KMS-11 (cell line): ENCODE data around the gene PCED1B.

ENCODE experiments used
- H2AFZ ChIP-seq: fragments of 200-600 bp; sonication (generic); 2 replicates; pipeline ENCODE4 v1.6.1; 2016; ENCODE audit warnings: antibody characterized with exemption, mixed run types, low read depth
- H3K27ac ChIP-seq: fragments of 200-600 bp; sonication (generic); 2 replicates; pipeline ENCODE4 v1.6.1; 2016; ENCODE audit warnings: mild to moderate bottlenecking, mixed run types
- H3K27me3 ChIP-seq: fragments of 200-600 bp; sonication (generic); 2 replicates; pipeline ENCODE4 v1.6.1; 2017; ENCODE audit warnings: mild to moderate bottlenecking, low read depth, mixed run types, moderate library complexity; ENCODE audit not compliant: insufficient read depth
- H3K36me3 ChIP-seq: fragments of 200-600 bp; sonication (generic); 2 replicates; pipeline ENCODE4 v1.6.1; 2017; ENCODE audit warnings: mild to moderate bottlenecking, mixed run types; ENCODE audit not compliant: insufficient read depth
- H3K4me1 ChIP-seq: fragments of 200-600 bp; sonication (generic); 2 replicates; pipeline ENCODE4 v1.6.1; 2016; ENCODE audit warnings: mild to moderate bottlenecking, low read depth, mixed run types; ENCODE audit not compliant: poor library complexity, severe bottlenecking
- H3K4me2 ChIP-seq: fragments of 200-600 bp; sonication (generic); 2 replicates; pipeline ENCODE4 v1.7.0; 2016; ENCODE audit warnings: mild to moderate bottlenecking, mixed run types
- H3K4me3 ChIP-seq: fragments of 200-600 bp; sonication (generic); IDR thresholded peaks from 2 replicates; pipeline ENCODE4 v1.6.1; 2017; ENCODE audit warnings: low read depth, low read length, mixed read lengths; ENCODE audit not compliant: insufficient read depth
- H3K79me2 ChIP-seq: fragments of 200-600 bp; sonication (generic); 2 replicates; pipeline ENCODE4 v1.6.1; 2016; ENCODE audit warnings: low read depth, mixed run types; ENCODE audit not compliant: insufficient read depth
- H3K9ac ChIP-seq: fragments of 200-600 bp; sonication (generic); 2 replicates; pipeline ENCODE4 v1.6.1; 2016; ENCODE audit warnings: mild to moderate bottlenecking, mixed run types
- H4K20me1 ChIP-seq: fragments of 200-600 bp; sonication (generic); 2 replicates; pipeline ENCODE4 v1.6.1; 2016; ENCODE audit warnings: mild to moderate bottlenecking, mixed run types; ENCODE audit not compliant: insufficient read depth
- CTCF ChIP-seq: fragments of 200-600 bp; sonication (generic); conservative IDR thresholded peaks from 2 replicates; pipeline ENCODE4 v1.6.1; 2017; ENCODE audit warnings: low read depth, mild to moderate bottlenecking, antibody characterized with exemption, low read length, moderate library complexity, mixed read lengths

PCED1B gene

GRCh38 chr12:47074757-47075156 is 4.7 kb upstream of the PCED1B start:
- TF ChIP-seq CTCF, result no peak
- Histone ChIP-seq H3K4me3 (no peak overlapping the region), H3K9ac (no peak overlapping the region), H3K27me3 (no peaks in the 10 kb centered on the region), H3K36me3 (no peaks in the 10 kb centered on the region), H3K27ac (no peak overlapping the region), H2AFZ (no peak overlapping the region), H3K79me2 (no peaks in the 10 kb centered on the region), H3K4me2 (no peak overlapping the region), H3K4me1 (no peaks in the 10 kb centered on the region), H4K20me1 (no peaks in the 10 kb centered on the region)

- Histone ChIP-seq H3K4me2 (no peak overlapping the region), H3K27ac (no peak overlapping the region), H3K36me3 (no peaks in the 10 kb centered on the region), H3K79me2 (no peaks in the 10 kb centered on the region), H2AFZ (no peak overlapping the region), H4K20me1 (no peaks in the 10 kb centered on the region), H3K4me3 (no peak overlapping the region), H3K27me3 (no peaks in the 10 kb centered on the region), H3K4me1 (no peaks in the 10 kb centered on the region), H3K9ac (no peak overlapping the region)
- TF ChIP-seq CTCF, result no peak
These were observed 4.0 kb upstream of the PCED1B start for GRCh38 chr12:47075192-47076084.

GRCh38 chr12:47077206-47078085 is 2.0 kb upstream of the PCED1B start:
- Histone ChIP-seq H3K36me3 (no peaks in the 10 kb centered on the region), H2AFZ (no peak overlapping the region), H3K4me1 (no peaks in the 10 kb centered on the region), H3K9ac (no peak overlapping the region), H4K20me1 (no peaks in the 10 kb centered on the region), H3K79me2 (no peaks in the 10 kb centered on the region), H3K4me3 (no peak overlapping the region), H3K27ac (no peak overlapping the region), H3K4me2 (no peak overlapping the region), H3K27me3 (no peaks in the 10 kb centered on the region)
- no peak for TF ChIP-seq CTCF

- no peaks in the 10 kb centered on the region for H3K4me1 ChIP-seq
- H3K27ac ChIP-seq, result no peak overlapping the region
- H2AFZ ChIP-seq, result no peak overlapping the region
- H3K36me3 ChIP-seq, result no peaks in the 10 kb centered on the region
- H3K4me2 ChIP-seq, result no peak overlapping the region
- no peak overlapping the region for H3K4me3 ChIP-seq
- H3K79me2 ChIP-seq, result no peaks in the 10 kb centered on the region
- H3K27me3 ChIP-seq, result no peaks in the 10 kb centered on the region
- TF ChIP-seq CTCF, result no peak
- H4K20me1 ChIP-seq, result no peaks in the 10 kb centered on the region
- H3K9ac ChIP-seq, result no peak overlapping the region
These were observed 1.4 kb upstream of the PCED1B start for GRCh38 chr12:47078086-47078395.
